Measurements from ENCODE around the gene FOXL1. TPM values are rescaled to one million over a fixed set of nuclear protein-coding genes. Genes with fewer than 3 reads are reported as not detected.

The FOXL1 gene
- total RNA-seq, 1 donor from 2014 or later, result 0.07 TPM

- Histone ChIP-seq H3K27me3 (no peaks in the 10 kb centered on the region), H3K36me3 (no peaks in the 10 kb centered on the region), H3K4me2 (no peak overlapping the region), H3K9me3 (ENCODE audit: low read depth) (no peaks in the 10 kb centered on the region), H2AFZ (replicated peaks) (no peak overlapping the region), H3K27ac (no peak overlapping the region), H4K20me1 (ENCODE audit: low read depth) (peaks cover 9% of the 10 kb centered on the region), H3K79me2 (ENCODE audit: low read depth) (no peaks in the 10 kb centered on the region), H3K4me3 (no peak overlapping the region), H3K9ac (no peak overlapping the region), H3F3A (ENCODE audit: low read depth) (no peaks in the 10 kb centered on the region), H3K4me1 (no peaks in the 10 kb centered on the region)
- no peak for DNase-seq (ENCODE audit: low spot score)
- Mint-ChIP-seq H3K4me1 (peaks cover 7% of the 10 kb centered on the region), H3K4me3 (no peak overlapping the region), H3K27ac (no peak overlapping the region), H3K36me3 (no peaks in the 10 kb centered on the region), H3K27me3 (ENCODE audit: insufficient read depth, low read depth) (peaks cover 11% of the 10 kb centered on the region), H3K9me3 (no peaks in the 10 kb centered on the region)
- TF ChIP-seq, protein P1, sequence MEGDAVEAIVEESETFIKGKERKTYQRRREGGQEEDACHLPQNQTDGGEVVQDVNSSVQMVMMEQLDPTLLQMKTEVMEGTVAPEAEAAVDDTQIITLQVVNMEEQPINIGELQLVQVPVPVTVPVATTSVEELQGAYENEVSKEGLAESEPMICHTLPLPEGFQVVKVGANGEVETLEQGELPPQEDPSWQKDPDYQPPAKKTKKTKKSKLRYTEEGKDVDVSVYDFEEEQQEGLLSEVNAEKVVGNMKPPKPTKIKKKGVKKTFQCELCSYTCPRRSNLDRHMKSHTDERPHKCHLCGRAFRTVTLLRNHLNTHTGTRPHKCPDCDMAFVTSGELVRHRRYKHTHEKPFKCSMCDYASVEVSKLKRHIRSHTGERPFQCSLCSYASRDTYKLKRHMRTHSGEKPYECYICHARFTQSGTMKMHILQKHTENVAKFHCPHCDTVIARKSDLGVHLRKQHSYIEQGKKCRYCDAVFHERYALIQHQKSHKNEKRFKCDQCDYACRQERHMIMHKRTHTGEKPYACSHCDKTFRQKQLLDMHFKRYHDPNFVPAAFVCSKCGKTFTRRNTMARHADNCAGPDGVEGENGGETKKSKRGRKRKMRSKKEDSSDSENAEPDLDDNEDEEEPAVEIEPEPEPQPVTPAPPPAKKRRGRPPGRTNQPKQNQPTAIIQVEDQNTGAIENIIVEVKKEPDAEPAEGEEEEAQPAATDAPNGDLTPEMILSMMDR (IDR thresholded peaks at IDR 0.05), result no peak
- TF ChIP-seq EZH2phosphoT487 (IDR thresholded peaks at IDR 0.05) (no peak), EZH2 (IDR thresholded peaks at IDR 0.05) (no peak)
These were observed 31.1 kb upstream of the FOXL1 start for GRCh38 chr16:86547286-86547685.

- Histone ChIP-seq H3K9ac (no peak overlapping the region), H3K79me2 (ENCODE audit: low read depth) (peaks cover 10% of the 10 kb centered on the region), H3F3A (ENCODE audit: low read depth) (no peaks in the 10 kb centered on the region), H4K20me1 (ENCODE audit: low read depth) (no peaks in the 10 kb centered on the region), H3K4me1 (no peaks in the 10 kb centered on the region), H3K27ac (no peak overlapping the region), H2AFZ (replicated peaks) (no peak overlapping the region), H3K27me3 (no peaks in the 10 kb centered on the region), H3K36me3 (no peaks in the 10 kb centered on the region), H3K4me3 (no peak overlapping the region), H3K4me2 (no peak overlapping the region), H3K9me3 (ENCODE audit: low read depth) (no peaks in the 10 kb centered on the region)
- Mint-ChIP-seq H3K4me1 (peaks cover 9% of the 10 kb centered on the region), H3K27ac (no peak overlapping the region), H3K27me3 (ENCODE audit: insufficient read depth, low read depth) (peaks cover 16% of the 10 kb centered on the region), H3K9me3 (no peaks in the 10 kb centered on the region), H3K4me3 (no peak overlapping the region), H3K36me3 (no peaks in the 10 kb centered on the region)
- TF ChIP-seq EZH2 (IDR thresholded peaks at IDR 0.05) (no peak), EZH2phosphoT487 (IDR thresholded peaks at IDR 0.05) (no peak)
- DNase-seq (ENCODE audit: low spot score), result no peak
These were observed 29.1 kb upstream of the FOXL1 start for GRCh38 chr16:86549076-86549892.

DNA sequence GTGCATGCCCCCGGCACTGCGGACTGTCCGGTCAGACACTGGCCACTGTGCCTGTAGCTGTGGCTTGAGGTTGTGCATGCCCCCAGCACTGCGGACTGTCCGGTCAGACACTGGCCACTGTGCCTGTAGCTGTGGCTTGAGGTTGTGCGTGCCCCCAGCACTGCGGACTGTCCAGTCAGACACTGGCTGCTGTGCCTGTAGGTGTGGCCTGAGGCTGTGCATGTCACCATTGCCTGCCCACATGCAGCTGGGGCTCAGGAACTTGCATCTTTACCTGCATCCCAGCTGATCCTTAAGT is 28.5 kb upstream of the FOXL1 start:
- no peak for DNase-seq (ENCODE audit: low spot score)
- H3K27me3 ChIP-seq, result no peaks in the 10 kb centered on the region
- H2AFZ ChIP-seq (replicated peaks), result no peak overlapping the region
- no peak overlapping the region for H3K4me3 Mint-ChIP-seq
- no peaks in the 10 kb centered on the region for H4K20me1 ChIP-seq (ENCODE audit: low read depth)
- H3K4me1 Mint-ChIP-seq, result peaks cover 9% of the 10 kb centered on the region
- no peaks in the 10 kb centered on the region for H3K4me1 ChIP-seq
- H3K4me2 ChIP-seq, result no peak overlapping the region
- H3K4me3 ChIP-seq, result no peak overlapping the region
- H3K36me3 Mint-ChIP-seq, result no peaks in the 10 kb centered on the region
- H3K79me2 ChIP-seq (ENCODE audit: low read depth), result peaks cover 15% of the 10 kb centered on the region
- H3K36me3 ChIP-seq, result no peaks in the 10 kb centered on the region
- H3K9ac ChIP-seq, result no peak overlapping the region
- no peaks in the 10 kb centered on the region for H3K9me3 ChIP-seq (ENCODE audit: low read depth)
- H3F3A ChIP-seq (ENCODE audit: low read depth), result no peaks in the 10 kb centered on the region
- H3K27ac ChIP-seq, result no peak overlapping the region
- peaks cover 14% of the 10 kb centered on the region for H3K27me3 Mint-ChIP-seq (ENCODE audit: insufficient read depth, low read depth)
- H3K9me3 Mint-ChIP-seq, result no peaks in the 10 kb centered on the region
- TF ChIP-seq EZH2phosphoT487 (IDR thresholded peaks at IDR 0.05) (no peak), EZH2 (IDR thresholded peaks at IDR 0.05) (no peak)
- TF ChIP-seq, protein P1 (IDR thresholded peaks at IDR 0.05), result no peak
- no peak overlapping the region for H3K27ac Mint-ChIP-seq

GRCh38 chr16:86550281-86550680 is 28.1 kb upstream of the FOXL1 start:
- no peaks in the 10 kb centered on the region for H3K9me3 ChIP-seq (ENCODE audit: low read depth)
- no peaks in the 10 kb centered on the region for H3K4me1 ChIP-seq
- H3K27me3 Mint-ChIP-seq (ENCODE audit: insufficient read depth, low read depth), result peaks cover 13% of the 10 kb centered on the region
- peaks cover 9% of the 10 kb centered on the region for H3K4me1 Mint-ChIP-seq
- no peak overlapping the region for H3K4me2 ChIP-seq
- H3K27ac ChIP-seq, result no peak overlapping the region
- no peak overlapping the region for H2AFZ ChIP-seq (replicated peaks)
- no peak for TF ChIP-seq EZH2phosphoT487 (IDR thresholded peaks at IDR 0.05)
- H3F3A ChIP-seq (ENCODE audit: low read depth), result no peaks in the 10 kb centered on the region
- no peaks in the 10 kb centered on the region for H3K36me3 Mint-ChIP-seq
- peaks cover 15% of the 10 kb centered on the region for H3K79me2 ChIP-seq (ENCODE audit: low read depth)
- no peak overlapping the region for H3K4me3 ChIP-seq
- H3K9ac ChIP-seq, result no peak overlapping the region
- H3K27ac Mint-ChIP-seq, result no peak overlapping the region
- H4K20me1 ChIP-seq (ENCODE audit: low read depth), result no peaks in the 10 kb centered on the region
- no peak for DNase-seq (ENCODE audit: low spot score)
- no peaks in the 10 kb centered on the region for H3K27me3 ChIP-seq
- H3K36me3 ChIP-seq, result no peaks in the 10 kb centered on the region
- H3K9me3 Mint-ChIP-seq, result no peaks in the 10 kb centered on the region
- no peak overlapping the region for H3K4me3 Mint-ChIP-seq

All from neural progenitor cell (in vitro differentiated cells).